Astrocyte (in vitro differentiated cells and primary cell): ENCODE measurements around the gene FMOD. TPM values are rescaled to one million over a fixed set of nuclear protein-coding genes. Genes with fewer than 3 reads are reported as not detected.
A peak's percentile ranks its signal among the peaks of the same experiment; 100 is the strongest.

ENCODE experiments used
- DNase-seq: peaks from one replicate; pipeline ENCODE4 v3.0.0-alpha.2; 2010; ENCODE audit warnings: low read depth
- FAIRE-seq: peaks from 2 replicates; lab custom pipeline; 2011; peaks lifted over from hg19 to GRCh38; lab: Jason Lieb, UNC
- H2AFZ ChIP-seq: 2 replicates; pipeline ENCODE4 v1.6.0; 2012; ENCODE audit warnings: low read depth, low read length, inconsistent platforms
- H3K27ac ChIP-seq: 2 replicates; pipeline ENCODE4 v1.5.1; 2011; ENCODE audit warnings: low read depth, low read length, inconsistent platforms
- H3K27me3 ChIP-seq: 2 replicates; pipeline ENCODE4 v1.6.0; 2011; ENCODE audit warnings: low read length, inconsistent platforms; ENCODE audit not compliant: insufficient read depth
- H3K36me3 ChIP-seq: 2 replicates; pipeline ENCODE4 v1.5.1; 2011; ENCODE audit warnings: low read length, inconsistent platforms; ENCODE audit not compliant: insufficient read depth
- H3K4me1 ChIP-seq: 2 replicates; pipeline ENCODE4 v1.5.1; 2011; ENCODE audit warnings: low read length, inconsistent platforms; ENCODE audit not compliant: insufficient read depth
- H3K4me2 ChIP-seq: 2 replicates; pipeline ENCODE4 v1.6.0; 2012; ENCODE audit warnings: low read length, inconsistent platforms
- H3K4me3 ChIP-seq: 2 replicates; pipeline ENCODE4 v1.5.1; 2011; ENCODE audit warnings: low read depth, mild to moderate bottlenecking, low read length, inconsistent platforms; ENCODE audit not compliant: insufficient read depth
- H3K79me2 ChIP-seq: 2 replicates; pipeline ENCODE4 v1.6.0; 2012; ENCODE audit warnings: mild to moderate bottlenecking, low read length, inconsistent platforms; ENCODE audit not compliant: insufficient read depth
- H3K9ac ChIP-seq: 2 replicates; pipeline ENCODE4 v1.6.0; 2012; ENCODE audit warnings: mild to moderate bottlenecking, low read length, inconsistent platforms
- H3K9me3 ChIP-seq: 2 replicates; pipeline ENCODE4 v1.5.1; 2012; ENCODE audit warnings: low read depth, mild to moderate bottlenecking, low read length, inconsistent platforms; ENCODE audit not compliant: insufficient read depth
- H4K20me1 ChIP-seq: 2 replicates; pipeline ENCODE4 v1.6.0; 2012; ENCODE audit warnings: low read length, inconsistent platforms; ENCODE audit not compliant: insufficient read depth
- H3K27ac Mint-ChIP-seq: one replicate; pipeline ENCODE4 v1.8.0; 2021; ENCODE audit warnings: mild to moderate bottlenecking, mixed read lengths; ENCODE audit not compliant: unreplicated experiment
- H3K27me3 Mint-ChIP-seq: one replicate; pipeline ENCODE4 v1.8.0; 2021; ENCODE audit warnings: low read depth, mixed read lengths; ENCODE audit not compliant: unreplicated experiment
- H3K36me3 Mint-ChIP-seq: one replicate; pipeline ENCODE4 v1.8.0; 2021; ENCODE audit warnings: low read depth, mixed read lengths; ENCODE audit not compliant: unreplicated experiment
- H3K4me1 Mint-ChIP-seq: one replicate; pipeline ENCODE4 v1.8.0; 2021; ENCODE audit warnings: low read depth, mixed read lengths; ENCODE audit not compliant: unreplicated experiment
- H3K4me3 Mint-ChIP-seq: one replicate; pipeline ENCODE4 v1.8.0; 2021; ENCODE audit warnings: mild to moderate bottlenecking, moderate library complexity, mixed read lengths; ENCODE audit not compliant: unreplicated experiment
- H3K9me3 Mint-ChIP-seq: one replicate; pipeline ENCODE4 v1.8.0; 2021; ENCODE audit warnings: mild to moderate bottlenecking, mixed read lengths; ENCODE audit not compliant: unreplicated experiment
- EZH2 ChIP-seq: IDR thresholded peaks from 2 replicates; pipeline ENCODE4 v1.6.1; 2012; ENCODE audit warnings: mild to moderate bottlenecking, low read length, inconsistent platforms; ENCODE audit not compliant: insufficient read depth
- total RNA-seq: library from RNA; stranded (reverse); gene quantifications from 2 replicates; pipeline ENCODE4 v1.2.1, GENCODE V29; 2021
- TF ChIP-seq, protein P1 (sequence below): IDR thresholded peaks from 2 replicates; pipeline ENCODE4 v1.5.1; 2011; ENCODE audit warnings: low read depth, mild to moderate bottlenecking, inconsistent platforms, low read length, moderate library complexity; ENCODE audit not compliant: insufficient read depth

FMOD gene
- total RNA-seq, 1 donor from 2014 or later: not detected

DNA sequence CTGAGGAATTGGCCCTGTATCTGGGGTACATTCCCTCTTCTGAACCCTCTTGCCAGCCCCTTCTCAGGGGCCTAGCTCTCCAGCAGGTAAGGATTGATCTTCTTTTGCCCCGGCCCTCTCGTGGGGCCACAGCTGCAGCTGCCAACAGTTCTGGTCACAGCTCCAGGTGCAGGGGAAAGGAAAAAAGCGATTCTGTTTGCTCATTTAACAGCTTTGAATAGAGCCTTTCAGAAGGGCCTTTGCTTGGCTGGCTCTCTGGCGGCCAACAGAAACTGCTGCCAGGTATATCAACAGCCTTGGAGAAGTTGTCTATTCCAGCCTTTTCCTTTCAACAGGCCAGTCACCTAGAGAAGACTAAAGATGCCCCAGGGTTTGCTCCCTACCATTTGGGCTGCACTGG lies 16.1 kb upstream of the FMOD start:
- DNase-seq (no peak), FAIRE-seq (no peak)
- H3K79me2 ChIP-seq: no peaks in the 10 kb centered on the region
- H3K4me2 ChIP-seq: no peak overlapping the region
- H3K4me3 Mint-ChIP-seq: no peak overlapping the region
- no peak overlapping the region for H3K9ac ChIP-seq
- H2AFZ ChIP-seq: no peak overlapping the region
- H3K36me3 ChIP-seq: no peaks in the 10 kb centered on the region
- H4K20me1 ChIP-seq: no peaks in the 10 kb centered on the region
- H3K4me1 Mint-ChIP-seq: peaks cover 3% of the 10 kb centered on the region
- H3K27me3 ChIP-seq: peaks cover 19% of the 10 kb centered on the region
- no peak for TF ChIP-seq EZH2
- TF ChIP-seq, protein P1, sequence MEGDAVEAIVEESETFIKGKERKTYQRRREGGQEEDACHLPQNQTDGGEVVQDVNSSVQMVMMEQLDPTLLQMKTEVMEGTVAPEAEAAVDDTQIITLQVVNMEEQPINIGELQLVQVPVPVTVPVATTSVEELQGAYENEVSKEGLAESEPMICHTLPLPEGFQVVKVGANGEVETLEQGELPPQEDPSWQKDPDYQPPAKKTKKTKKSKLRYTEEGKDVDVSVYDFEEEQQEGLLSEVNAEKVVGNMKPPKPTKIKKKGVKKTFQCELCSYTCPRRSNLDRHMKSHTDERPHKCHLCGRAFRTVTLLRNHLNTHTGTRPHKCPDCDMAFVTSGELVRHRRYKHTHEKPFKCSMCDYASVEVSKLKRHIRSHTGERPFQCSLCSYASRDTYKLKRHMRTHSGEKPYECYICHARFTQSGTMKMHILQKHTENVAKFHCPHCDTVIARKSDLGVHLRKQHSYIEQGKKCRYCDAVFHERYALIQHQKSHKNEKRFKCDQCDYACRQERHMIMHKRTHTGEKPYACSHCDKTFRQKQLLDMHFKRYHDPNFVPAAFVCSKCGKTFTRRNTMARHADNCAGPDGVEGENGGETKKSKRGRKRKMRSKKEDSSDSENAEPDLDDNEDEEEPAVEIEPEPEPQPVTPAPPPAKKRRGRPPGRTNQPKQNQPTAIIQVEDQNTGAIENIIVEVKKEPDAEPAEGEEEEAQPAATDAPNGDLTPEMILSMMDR: no peak
- H3K27me3 Mint-ChIP-seq: peaks cover 61% of the 10 kb centered on the region
- H3K4me1 ChIP-seq: no peaks in the 10 kb centered on the region
- H3K27ac Mint-ChIP-seq: peak overlapping the region; percentile 47
- H3K4me3 ChIP-seq: no peak overlapping the region
- H3K36me3 Mint-ChIP-seq: peaks cover 2% of the 10 kb centered on the region
- H3K27ac ChIP-seq: no peak overlapping the region
- H3K9me3 ChIP-seq: no peaks in the 10 kb centered on the region
- H3K9me3 Mint-ChIP-seq: no peaks in the 10 kb centered on the region

DNA sequence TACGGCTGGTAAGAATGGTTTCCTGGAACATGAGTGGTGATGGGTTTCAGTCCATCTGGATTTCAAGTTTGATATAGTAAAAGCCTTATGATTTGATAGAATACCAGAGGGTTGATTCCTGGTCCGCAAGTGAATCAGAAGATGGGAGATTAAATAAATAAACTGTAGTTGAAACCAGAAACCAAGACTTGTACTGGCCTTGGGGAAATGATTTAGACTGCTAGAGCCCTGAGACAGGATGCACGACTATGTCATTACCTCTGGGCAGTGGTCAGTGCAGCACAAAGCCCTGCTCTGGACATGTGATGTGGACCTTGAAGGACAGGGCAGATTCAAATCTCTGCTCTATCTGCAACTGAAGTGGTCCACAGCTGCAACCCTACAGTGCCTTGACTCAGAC lies 15.6 kb upstream of the FMOD start:
- H3K4me3 Mint-ChIP-seq: no peak overlapping the region
- Histone ChIP-seq H2AFZ (no peak overlapping the region), H3K4me2 (no peak overlapping the region), H3K4me1 (no peaks in the 10 kb centered on the region), H3K27ac (no peak overlapping the region), H3K9ac (no peak overlapping the region), H3K27me3 (peaks cover 19% of the 10 kb centered on the region), H3K9me3 (no peaks in the 10 kb centered on the region), H3K79me2 (no peaks in the 10 kb centered on the region), H4K20me1 (no peaks in the 10 kb centered on the region), H3K36me3 (no peaks in the 10 kb centered on the region), H3K4me3 (no peak overlapping the region)
- peaks cover 58% of the 10 kb centered on the region for H3K27me3 Mint-ChIP-seq
- no peaks in the 10 kb centered on the region for H3K9me3 Mint-ChIP-seq
- H3K4me1 Mint-ChIP-seq: peaks cover 4% of the 10 kb centered on the region
- peaks cover 2% of the 10 kb centered on the region for H3K36me3 Mint-ChIP-seq
- H3K27ac Mint-ChIP-seq: no peak overlapping the region
- DNase-seq (no peak), FAIRE-seq (no peak)
- TF ChIP-seq, protein P1: no peak
- no peak for TF ChIP-seq EZH2

DNA sequence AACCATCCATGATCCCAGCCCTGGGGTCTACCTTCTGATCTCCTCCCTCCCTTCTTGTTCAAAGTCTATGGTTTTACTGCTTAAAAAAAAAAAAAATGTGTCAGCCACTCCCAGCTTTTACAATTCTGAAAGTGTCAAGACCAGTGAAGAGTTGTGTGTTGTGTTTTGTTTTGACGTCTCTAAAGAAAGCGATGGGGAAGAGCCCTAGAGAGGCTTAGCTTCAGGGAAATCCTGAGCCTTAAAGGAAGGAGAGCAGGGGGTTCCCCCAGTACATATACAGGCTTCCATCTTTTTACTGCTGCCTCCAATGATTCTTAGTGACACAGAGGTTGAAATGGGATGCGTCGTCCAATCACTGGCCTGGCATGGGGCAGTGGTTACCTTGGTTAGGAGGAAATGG lies 13.9 kb upstream of the FMOD start:
- no peaks in the 10 kb centered on the region for H3K9me3 Mint-ChIP-seq
- H4K20me1 ChIP-seq: no peaks in the 10 kb centered on the region
- no peaks in the 10 kb centered on the region for H3K79me2 ChIP-seq
- no peaks in the 10 kb centered on the region for H3K9me3 ChIP-seq
- peaks cover 54% of the 10 kb centered on the region for H3K27me3 Mint-ChIP-seq
- no peak overlapping the region for H3K27ac Mint-ChIP-seq
- no peaks in the 10 kb centered on the region for H3K36me3 ChIP-seq
- FAIRE-seq (no peak), DNase-seq (no peak)
- no peak overlapping the region for H3K27ac ChIP-seq
- TF ChIP-seq, protein P1: no peak
- TF ChIP-seq EZH2: no peak
- H3K36me3 Mint-ChIP-seq: peaks cover 2% of the 10 kb centered on the region
- H3K4me1 Mint-ChIP-seq: peaks cover 4% of the 10 kb centered on the region
- no peak overlapping the region for H3K4me3 Mint-ChIP-seq
- H3K4me2 ChIP-seq: no peak overlapping the region
- H3K27me3 ChIP-seq: peaks cover 20% of the 10 kb centered on the region
- H3K9ac ChIP-seq: no peak overlapping the region
- H3K4me3 ChIP-seq: no peak overlapping the region
- no peaks in the 10 kb centered on the region for H3K4me1 ChIP-seq
- no peak overlapping the region for H2AFZ ChIP-seq
